SH-SY5Y (cell line): ENCODE measurements around the gene DACT1.

ENCODE experiments used
- GATA2 ChIP-seq: IDR thresholded peaks from 2 replicates; pipeline ENCODE4 v1.6.1; 2011; ENCODE audit warnings: mild to moderate bottlenecking, low read depth, low read length
- GATA3 ChIP-seq: IDR thresholded peaks from 2 replicates; pipeline ENCODE4 v1.6.1; 2011; ENCODE audit warnings: low read depth, mild to moderate bottlenecking, low read length, moderate library complexity

- TF ChIP-seq GATA2 (peak; percentile 64; the same call in 1 of the 2 replicates), GATA3 (no peak)
Observed at GRCh38 chr14:58607131-58607951, 30.4 kb upstream of the DACT1 start.
